Effector CD4-positive, alpha-beta T cell (primary cell): ENCODE results near the gene EGFLAM. TPM values are rescaled to one million over a fixed set of nuclear protein-coding genes. Genes with fewer than 3 reads are reported as not detected.

Experiments used
- DNase-seq: peaks from one replicate; pipeline ENCODE4 v3.0.0-alpha.2; 2020
- total RNA-seq: gene quantifications from one replicate; lab custom pipeline; 2026; lab: John Stamatoyannopoulos, UW

EGFLAM gene
- not detected for total RNA-seq

DNA sequence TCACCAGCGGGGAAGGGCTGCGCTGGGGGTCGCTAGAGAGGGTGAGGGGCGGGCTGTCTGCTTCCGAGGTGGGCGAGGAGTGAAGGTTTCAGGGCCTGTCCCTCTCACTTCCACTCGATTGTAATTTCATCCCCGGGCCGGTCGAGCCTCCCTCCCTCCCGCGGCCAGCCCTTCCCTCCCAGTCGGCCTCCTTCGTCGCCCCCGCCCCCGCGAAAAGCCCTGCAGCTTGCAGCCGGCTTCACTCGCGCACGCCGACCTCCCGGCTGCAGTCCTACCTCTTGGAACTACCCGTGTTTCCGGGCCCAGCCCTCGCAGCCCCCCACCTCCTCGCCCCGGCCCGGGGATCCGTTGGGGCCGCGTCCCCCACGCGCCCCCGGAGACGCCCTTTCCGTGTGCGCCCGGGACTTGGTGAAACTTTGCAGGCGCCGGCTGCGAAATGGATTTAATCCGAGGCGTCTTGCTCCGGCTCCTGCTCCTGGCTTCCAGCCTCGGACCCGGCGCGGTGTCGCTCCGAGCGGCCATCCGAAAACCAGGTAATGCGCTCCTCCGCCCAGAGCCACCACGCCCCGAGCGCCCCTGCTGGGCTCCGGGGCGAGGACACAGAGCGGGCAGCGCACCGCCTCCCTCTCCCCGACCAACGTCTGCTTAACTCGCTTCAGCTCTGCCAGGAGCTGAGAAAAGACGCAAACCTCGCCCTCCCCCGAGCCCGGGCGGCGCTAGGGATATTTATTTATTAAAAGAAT lies at the start of gene EGFLAM:
TSS of gene EGFLAM (plus strand) at position 241 of the 743 bp plus-strand sequence. CDS start at position 437, 196 bp downstream.
- no peak for DNase-seq

DNA sequence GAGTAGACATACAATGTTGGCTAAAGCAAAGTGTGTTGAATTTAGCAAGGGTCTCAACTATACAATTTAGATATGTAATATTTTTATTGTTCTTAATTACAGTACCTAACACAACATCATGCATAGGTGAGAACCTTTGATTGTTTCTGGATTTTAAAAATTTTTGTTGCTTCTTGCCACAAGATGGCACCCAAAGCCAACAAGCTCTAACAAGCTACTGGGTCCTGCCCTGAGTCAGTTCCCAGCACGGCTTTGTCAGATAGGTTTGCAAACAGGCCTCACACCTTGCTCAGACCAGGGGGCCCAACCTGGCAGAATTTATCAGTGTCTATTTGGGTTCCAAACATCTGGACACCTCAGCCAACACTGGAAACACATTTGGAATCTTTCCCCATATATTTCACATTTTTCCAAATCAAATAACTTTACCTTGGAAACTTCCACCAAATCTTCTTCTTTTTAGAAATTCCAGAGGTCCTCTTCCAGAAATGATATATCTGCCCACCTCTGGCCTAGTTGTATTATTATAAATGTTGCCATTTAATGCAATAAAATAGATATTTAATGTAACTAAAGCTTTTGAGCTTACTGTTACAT lies 49.5 kb upstream of the EGFLAM start:
- no peak for DNase-seq

DNA sequence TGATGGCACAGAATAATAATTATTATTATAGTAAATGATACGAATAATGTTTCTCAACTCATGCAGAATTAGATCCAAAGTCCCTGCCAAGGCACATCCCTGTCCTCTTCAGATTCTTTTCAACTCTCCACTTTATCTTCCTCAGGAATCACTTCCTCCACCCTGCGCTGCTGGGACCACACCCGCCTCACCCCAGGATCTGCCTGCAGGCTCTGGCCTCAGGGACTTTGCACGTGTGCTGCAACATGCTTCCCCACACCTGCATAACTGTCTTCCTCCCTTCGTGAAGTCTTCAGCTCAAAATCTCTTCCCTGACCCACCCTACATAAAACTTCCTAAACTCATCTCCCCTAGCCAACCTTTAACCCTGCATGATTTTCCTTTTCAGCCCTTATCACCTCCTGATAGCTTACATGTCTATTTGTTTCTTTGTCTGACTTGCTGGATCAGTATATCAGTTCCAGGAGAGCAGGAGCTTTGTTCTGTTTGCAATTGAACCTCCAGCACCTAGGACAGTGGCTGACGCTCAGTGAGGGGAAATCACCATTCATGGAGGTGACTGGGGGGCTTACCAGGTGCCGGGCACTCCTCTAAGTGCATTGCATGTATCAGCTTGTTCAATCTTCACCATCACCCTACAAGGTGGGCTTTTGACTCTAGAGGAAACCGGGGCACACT lies 47.5 kb upstream of the EGFLAM start:
- DNase-seq = no peak

DNA sequence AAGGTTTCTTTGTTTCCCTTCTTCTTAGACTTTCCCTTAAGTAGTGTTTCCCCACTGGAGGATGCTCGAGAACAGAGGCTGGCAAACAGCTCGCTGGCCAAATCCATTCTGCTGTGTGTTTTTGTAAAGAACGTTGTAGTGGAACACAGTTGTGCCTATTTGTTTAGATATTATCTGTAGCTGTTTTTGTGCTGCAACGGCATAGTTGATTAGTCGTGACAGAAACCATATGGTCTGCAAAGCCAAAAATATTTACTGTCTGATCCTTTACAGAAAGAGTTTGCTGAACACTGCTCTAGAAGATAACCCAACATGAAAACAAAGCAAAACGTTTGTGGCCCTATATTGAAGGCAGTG lies 47.0 kb upstream of the EGFLAM start:
- DNase-seq = no peak

DNA sequence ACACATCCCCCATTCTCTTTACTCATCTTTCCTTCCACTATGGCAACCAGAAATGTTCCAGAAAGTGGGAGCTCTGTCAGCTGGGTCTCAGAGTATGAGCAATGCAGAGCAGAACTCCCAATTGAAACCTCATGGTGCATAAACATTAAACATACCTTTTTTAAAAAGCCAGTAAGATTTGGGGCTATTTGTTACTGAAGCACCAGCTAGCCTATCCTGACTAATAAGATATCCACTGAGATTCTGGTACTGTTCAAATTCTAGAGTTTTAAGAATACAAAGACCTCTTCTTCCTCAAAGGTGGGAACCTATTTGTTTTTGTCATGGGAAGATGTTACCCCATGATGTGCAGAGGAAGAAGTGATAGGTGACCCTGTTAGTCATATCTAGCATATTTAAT lies 46.1 kb upstream of the EGFLAM start:
- no peak for DNase-seq

DNA sequence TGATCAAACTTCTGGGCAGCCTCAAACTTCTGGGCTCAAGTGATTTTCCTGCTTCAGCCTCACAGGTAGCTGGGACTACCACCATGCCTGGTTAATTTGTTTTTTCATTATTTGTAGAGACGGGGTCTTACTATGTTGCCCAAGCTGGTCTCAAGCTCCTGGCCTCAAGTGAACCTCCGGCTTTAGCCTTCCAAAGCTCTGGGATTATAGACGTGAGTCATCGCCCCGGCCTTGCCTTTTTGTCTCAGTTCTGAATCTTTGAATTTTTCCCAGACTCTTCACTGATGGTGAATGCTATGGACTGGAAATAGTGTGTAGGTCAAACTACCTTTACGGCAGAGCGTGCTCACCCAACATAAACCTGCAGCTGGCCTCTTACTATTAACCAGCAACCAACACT lies 32.3 kb upstream of the EGFLAM start:
- no peak for DNase-seq

DNA sequence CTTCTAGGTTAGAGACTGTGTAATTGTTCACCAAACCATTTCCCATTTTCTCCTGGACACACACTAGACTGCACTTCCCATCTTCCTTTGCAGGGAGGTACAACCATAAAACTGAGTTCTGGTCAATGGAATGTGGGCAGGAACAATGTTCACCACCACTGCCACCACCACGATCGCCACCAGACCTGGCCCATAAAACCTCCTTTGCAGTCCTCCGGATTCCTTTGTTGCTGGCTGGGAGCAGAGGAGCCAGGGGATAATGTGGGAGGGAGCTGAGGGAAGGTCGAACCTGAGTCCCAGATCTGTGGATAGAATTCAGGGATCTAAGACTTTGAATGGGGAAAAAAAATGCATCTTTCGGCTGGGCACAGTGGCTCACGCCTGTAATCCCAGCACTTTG lies 29.4 kb upstream of the EGFLAM start:
- no peak for DNase-seq

DNA sequence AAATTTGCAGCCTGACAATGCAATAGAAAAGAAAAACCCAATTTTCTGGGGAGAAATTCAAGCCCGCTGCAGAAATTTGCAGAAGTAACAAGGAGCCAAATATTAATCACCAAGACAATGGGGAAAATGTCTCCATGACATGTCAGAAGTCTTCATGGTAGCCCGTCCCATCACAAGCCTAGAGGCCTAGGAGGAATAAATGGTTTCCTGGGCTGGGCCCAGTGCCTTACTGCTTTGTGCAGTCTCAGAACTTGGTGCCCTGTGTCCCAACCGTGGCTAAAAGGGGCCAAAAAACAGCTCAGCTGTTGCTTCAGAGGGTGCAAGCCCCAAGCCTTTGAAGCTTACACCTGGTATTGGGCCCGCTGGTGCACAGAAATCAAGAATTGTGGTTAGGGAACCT lies 23.6 kb upstream of the EGFLAM start:
- DNase-seq = no peak

DNA sequence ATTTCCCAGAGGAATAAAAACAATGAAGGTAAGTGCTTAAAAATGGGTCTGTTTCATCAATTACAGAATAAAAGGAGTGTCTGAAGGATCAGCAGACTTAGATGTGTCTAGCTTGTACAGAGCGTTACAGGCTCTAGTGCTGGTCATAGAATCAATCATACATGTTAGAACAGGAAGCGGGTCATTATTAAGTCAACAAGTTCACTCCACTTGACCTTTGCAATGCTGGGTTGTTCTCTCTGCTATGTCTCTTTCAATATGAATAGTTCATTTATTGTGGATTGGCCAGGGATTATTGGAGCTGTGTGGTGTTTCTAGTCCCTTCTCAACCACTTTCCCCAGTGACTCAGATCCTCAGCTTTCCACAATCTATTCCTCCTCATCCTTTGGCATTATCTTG lies 20.7 kb upstream of the EGFLAM start:
- DNase-seq = no peak

DNA sequence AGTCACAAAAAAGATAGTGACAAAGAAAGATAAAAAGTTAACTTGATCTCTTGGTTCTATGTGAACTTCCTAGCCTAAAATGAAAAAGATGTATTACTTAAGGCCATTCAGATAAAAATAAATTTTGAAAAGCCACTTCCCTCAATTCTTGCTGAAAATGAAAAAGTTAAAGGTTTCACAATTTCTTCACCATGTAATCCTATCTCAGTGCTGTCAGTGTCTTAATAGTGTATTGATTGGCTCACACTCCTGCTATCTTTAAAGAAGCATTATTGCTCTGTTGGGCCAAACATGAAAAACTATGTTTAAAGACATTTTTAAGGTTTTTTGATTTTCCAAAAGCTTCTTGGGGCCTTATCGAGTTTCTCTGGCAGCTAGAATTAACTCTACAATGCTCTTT lies 18.1 kb upstream of the EGFLAM start:
- no peak for DNase-seq

DNA sequence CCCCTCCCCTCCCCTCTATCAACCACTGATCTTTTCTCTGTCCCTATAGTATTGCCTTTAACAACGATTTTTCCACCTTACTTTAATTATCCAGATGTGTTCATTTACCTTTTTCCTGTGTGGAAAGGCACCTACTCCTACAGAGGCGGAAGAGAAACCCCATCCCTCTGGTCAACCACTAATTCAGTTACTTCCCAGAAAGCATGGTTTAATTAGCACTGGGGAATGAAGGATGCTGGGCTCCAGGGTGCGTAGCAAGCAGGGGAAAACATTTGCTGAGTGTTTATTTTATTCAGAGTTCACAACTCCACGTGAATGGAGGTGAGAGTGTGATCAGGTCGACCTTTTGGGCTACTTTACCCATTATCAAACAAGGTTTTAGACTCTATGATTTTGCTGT lies 16.7 kb upstream of the EGFLAM start:
- DNase-seq = no peak

DNA sequence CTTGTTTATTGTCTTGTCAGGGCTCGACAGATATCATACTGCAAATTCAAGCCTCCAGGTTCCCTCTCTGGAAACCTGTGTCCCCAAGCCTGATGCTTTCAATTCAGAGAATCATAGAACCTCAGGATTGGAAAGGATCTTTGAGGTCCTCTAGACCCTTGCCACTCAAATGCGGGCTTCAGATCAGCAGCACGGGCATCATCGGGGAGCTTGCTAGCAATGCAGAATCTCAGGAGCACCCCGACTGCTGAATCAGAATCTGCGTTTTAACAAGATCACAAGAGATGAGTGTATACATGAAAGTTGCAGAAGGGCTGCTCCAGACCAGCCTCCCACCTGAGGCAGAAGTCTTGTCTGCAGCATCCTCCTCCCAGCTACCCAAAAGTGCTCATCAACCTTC lies 13.1 kb upstream of the EGFLAM start:
- no peak for DNase-seq

DNA sequence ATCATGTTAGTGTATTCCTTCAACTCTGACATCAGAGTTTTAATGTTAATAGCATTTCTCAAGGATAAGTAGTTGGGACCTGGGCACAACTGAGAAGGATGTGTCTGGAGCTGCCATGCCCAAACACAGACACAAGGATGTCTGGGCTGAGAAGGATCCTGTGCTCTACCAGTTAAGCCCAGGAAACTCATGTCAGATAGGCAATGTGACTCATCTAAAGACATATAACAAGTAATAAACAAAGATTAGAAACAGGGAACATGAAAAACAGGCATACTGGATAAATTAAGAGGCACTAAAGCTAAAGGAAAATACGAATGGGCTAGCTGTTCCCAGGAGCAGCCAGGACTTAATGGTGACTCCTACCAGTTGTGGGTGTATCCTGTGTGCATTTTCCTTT lies 9.1 kb upstream of the EGFLAM start:
- DNase-seq = no peak

DNA sequence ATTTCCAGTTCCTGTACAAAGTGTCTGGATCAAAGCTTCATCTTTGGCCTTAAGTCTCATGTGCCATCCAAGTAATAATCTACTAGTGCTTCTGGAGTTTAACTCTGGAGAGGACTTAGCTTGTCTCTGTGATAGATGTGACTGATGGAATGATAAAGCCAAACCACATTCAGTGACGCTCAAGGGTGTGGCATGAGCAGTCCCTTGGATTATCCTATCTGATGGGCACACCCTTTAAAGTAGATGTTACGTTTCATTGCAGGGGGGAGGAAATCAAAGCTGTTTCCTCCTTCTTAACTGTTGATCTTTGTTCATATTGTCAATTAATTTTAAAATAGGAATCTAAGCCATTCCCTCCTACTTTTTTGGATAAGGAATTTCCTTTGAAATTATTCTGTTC lies 8.5 kb upstream of the EGFLAM start:
- DNase-seq = no peak

DNA sequence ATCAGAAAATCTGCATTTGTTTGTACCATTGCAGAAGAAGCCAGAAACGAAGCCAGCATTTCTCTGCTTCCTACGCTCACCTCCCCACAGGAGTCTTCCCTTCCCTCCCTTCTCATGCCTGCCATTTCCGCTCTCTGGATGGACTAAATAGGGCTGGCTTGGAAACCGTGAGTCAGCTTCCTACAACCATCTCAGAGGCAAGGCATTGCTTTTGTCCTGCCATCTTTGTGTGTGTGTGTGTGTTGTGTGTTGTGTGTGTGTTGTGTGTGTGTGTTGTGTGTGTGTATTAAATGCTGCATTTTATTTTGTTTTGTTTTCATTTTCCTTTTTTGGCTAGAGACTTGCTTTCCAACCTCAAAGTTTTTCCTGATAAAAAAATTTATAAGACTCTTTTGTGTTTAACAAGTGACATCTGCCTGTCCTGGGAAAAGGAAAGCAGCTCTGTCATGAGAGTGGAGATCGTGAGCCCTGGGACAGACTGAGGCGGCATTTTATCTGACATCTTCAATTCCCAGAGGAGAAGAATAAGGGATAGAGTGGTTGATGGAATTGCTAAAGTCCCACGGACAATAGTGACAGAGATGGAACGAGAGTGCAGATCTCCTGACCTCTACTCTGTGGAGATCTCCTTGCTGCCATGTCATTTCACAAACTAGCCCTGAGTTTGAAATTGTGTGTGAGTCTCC lies 7.5 kb upstream of the EGFLAM start:
- no peak for DNase-seq

DNA sequence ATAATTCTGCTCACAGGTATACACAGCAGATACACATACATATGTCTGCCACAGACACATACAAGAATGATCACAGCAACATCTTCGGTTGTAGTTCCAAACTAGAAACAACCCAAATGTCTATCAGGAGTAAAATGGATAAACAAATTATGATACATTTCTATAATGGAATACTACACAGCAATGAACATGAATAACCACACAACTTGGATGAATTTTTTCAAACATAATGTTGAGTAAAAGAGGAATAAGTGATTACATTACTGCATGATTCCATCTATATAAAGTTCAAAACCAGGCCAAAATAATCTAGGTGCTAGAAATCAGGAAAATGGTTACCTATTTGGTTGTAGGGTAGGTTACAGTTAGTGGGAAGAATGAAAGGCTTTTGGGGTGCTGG lies 4.6 kb upstream of the EGFLAM start:
- no peak for DNase-seq

DNA sequence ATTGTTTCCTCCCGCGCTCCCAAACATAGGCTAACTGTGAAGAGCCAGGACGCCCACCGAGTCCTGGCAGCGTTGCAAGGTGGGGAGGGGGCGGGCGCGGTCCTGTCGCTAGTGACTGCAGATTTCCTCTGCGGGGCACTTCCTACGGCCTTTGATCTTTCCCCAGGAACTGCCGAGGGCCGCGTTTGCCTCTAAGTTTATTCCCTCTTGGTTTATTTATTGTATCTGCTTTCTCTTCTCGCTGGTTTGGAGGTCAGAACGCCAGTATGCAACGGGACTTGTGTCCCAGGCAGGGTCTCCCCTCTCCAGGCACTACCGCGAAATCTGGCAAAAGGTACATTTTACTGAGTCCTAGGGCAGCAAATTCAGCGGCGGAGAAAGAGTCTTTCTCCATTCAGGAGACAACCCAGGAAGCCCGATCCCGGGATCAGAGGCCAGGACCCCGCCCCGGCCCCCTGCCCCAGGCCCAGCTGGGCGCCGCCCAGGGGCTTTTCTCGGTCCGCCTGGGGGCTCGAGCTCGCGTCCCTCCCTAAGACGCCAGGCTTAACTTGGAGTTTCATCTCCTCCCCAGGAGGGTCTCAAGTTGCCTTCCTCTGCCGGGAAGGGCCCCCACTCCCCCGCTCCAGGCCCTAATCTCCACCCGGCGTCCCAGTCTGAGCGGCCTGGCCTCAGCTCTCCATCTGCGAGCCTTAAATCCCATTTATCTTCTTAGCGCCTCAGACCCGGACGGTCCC lies 884 bp upstream of the EGFLAM start:
- no peak for DNase-seq

DNA sequence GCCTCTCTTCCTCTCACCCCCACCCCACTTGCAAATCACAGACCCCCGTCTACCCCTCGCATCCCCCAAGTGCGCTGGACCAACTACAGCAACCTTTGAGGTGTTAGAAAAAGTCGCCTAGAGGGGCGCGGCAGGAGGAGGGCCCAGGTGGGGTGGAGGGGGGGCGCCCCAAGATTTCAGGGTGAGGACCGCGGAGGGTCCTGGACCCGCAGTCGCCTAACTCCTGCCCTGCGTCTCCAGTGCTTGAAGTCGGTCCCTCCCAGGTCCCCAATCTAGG lies 379 bp upstream of the EGFLAM start:
- no peak for DNase-seq

DNA sequence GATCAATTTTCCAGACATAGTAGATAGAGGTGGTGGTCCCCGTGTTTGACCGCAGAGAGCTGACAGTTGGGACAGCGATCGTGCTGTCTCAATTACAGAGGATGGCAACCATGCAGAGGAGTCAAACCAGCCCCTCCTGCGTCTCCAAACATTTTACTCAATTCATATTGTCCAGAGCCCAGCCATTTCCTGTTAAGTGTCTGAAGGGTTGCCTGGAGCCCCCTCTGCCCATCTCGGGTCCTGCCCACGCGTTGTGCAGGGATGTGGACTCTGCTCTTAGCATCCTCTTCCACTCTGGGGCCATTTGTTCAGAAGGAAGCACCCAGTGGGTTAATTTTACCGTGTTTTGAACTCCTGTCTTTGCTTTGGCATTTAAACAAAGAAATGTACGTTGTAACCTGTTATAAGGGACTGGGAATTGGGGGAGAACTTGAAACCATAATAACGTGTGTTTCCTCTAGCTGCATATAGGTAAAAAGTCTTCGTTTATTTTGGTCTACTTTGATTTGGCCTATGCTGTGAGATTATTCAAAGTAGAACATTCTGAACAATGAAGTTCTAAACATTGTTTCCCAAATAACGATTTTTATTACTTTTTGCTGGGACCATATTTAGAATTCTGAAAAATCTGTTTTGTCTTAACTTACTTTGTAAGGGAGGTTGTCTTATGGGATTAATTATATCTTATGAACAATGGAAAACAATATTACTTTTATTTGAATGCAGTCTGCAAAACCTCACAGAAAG lies 876 bp downstream of the EGFLAM start:
- no peak for DNase-seq

DNA sequence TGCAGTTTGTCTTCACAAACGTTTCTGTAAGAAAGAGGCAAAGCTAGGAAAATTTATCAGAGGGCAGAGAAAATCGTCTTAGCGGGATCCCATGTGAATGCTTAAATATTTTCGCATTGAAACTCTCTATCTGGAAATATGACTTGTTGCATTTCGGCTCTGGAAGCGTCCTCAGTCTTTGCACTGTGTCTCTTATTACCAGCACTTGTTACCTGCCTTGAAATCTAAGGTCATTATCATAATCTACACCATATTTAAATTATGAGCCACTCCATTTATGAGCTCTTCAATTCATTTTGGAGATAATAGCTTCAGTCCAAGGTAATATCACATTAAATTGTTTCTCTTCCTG lies 1.4 kb downstream of the EGFLAM start:
- DNase-seq = no peak

DNA sequence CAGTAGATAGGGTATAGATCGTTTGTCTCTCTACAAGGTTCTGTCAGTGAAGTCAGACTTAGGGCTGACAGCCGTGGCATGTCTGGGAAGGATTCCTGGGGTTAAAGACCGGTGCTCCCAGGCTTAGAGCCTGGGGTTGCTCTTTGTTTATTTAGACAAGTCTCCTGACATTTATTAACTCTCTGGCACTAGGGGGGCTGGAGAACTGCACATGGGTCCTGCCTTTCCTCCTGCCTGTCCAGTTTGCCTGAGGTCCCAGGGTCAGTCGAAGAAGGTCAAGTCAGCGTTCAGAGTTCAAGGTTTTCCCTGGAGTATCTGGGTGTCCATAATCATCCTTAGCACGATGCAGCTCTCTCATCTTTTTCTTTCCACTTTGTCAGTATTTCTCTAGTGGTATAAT lies 5.6 kb downstream of the EGFLAM start:
- DNase-seq = no peak

DNA sequence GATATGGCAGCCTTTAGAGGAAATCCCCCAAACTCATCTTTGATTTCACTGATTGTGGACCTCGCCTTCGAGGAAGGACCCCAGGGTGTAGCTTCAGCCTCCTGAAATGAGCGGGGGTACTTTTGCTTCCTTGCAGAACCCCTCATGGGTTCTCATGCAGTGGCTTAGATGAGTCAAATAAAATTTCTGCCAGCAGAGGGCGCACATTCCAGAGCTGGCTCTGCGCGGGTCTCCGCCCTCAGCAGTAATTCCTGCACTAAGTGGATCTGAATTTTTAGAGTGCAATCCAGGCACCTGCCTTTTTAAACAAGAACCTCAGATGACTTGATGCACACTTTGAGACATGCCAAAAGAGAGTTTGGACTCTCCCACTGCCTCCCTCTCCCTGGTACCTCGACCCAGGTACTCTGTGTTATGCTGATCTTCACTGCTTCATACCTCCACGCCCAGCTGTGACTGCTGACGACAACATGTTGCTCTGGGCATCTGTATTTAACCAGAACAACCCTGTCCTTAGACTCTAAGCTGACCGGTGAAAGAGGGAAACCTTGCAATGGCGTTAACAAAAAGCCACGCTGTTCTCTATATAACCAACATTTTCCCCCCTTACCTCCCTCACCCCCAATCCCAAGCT lies 7.3 kb downstream of the EGFLAM start:
- peak; percentile 10 for DNase-seq
